Thymus (tissue), 11 donors: ENCODE data around the gene TMEM63B. TPM values are rescaled to one million over a fixed set of nuclear protein-coding genes. Genes with fewer than 3 reads are reported as not detected.

ENCODE experiments used
- DNase-seq, 9 donors: peaks; one replicate each; pipeline ENCODE4 v3.0.0-alpha.2; 2013; ENCODE audit warnings: low spot score in 9 of 9, low read depth in 6 of 9, missing footprints in 1 of 9
- H3K27ac ChIP-seq, 2 donors: one replicate each; pipeline ENCODE4 v1.5.1; 2013; ENCODE audit warnings: control low read depth in 1 of 2, low read depth in 1 of 2, low read length in 1 of 2, mild to moderate bottlenecking in 1 of 2, moderate library complexity in 1 of 2
- H3K27me3 ChIP-seq, 2 donors: one replicate each; pipeline ENCODE4 v1.5.1; 2013; ENCODE audit warnings: low read length in 1 of 2; ENCODE audit not compliant: control insufficient read depth in 2 of 2, insufficient read depth in 1 of 2
- H3K36me3 ChIP-seq, 2 donors: one replicate each; pipeline ENCODE4 v1.5.1; 2013; ENCODE audit warnings: low read length in 1 of 2, mild to moderate bottlenecking in 1 of 2, moderate library complexity in 1 of 2; ENCODE audit not compliant: control insufficient read depth in 2 of 2, insufficient read depth in 2 of 2
- H3K4me1 ChIP-seq, 2 donors: one replicate each; pipeline ENCODE4 v1.5.1; 2013; ENCODE audit warnings: low read length in 2 of 2; ENCODE audit not compliant: control insufficient read depth in 2 of 2, insufficient read depth in 2 of 2
- H3K4me3 ChIP-seq, 2 donors: one replicate each; pipeline ENCODE4 v1.5.1; 2013; ENCODE audit warnings: low read length in 2 of 2, control low read depth in 1 of 2, mild to moderate bottlenecking in 1 of 2
- H3K9me3 ChIP-seq, 2 donors: one replicate each; pipeline ENCODE4 v1.5.1; 2013; ENCODE audit warnings: low read length in 1 of 2, mild to moderate bottlenecking in 1 of 2; ENCODE audit not compliant: control insufficient read depth in 2 of 2, insufficient read depth in 1 of 2
- WGBS: extraction: QIAGEN DNeasy Blood & Tissue Kit; methylation state at CpG from one replicate; pipeline ENCODE4 v1.1.7; 2013; 5-methylcytosine and 5-hydroxymethylcytosine counted together
- polyA plus RNA-seq: library from polyadenylated mRNA; stranded (reverse); fragments of 200-250 nt; gene quantifications from one replicate; pipeline ENCODE4 v1.2.3, GENCODE V29; 2013
- total RNA-seq: library from RNA; stranded (reverse); fragments of 120-200 nt; gene quantifications from one replicate; pipeline ENCODE4 v1.2.4, GENCODE V29; 2013
- donor health status: healthy.

Gene TMEM63B
- total and polyA plus RNA-seq, 2 donors: 7.5 to 11.7 TPM

- H3K4me1 ChIP-seq: no peaks in the 10 kb centered on the region
- no peak for DNase-seq
- H3K4me3 ChIP-seq: no peak overlapping the region
- no peak overlapping the region for H3K27ac ChIP-seq
- H3K27me3 ChIP-seq: no peaks in the 10 kb centered on the region
- H3K36me3 ChIP-seq: no peaks in the 10 kb centered on the region
- 97% methylated on average over 4 of the region's 4 CpGs for WGBS
- no peaks in the 10 kb centered on the region for H3K9me3 ChIP-seq
Measured at GRCh38 chr6:44199883-44200282, 72.5 kb downstream of the TMEM63B start.

GRCh38 chr6:44201200-44201599 lies 73.8 kb downstream of the TMEM63B start:
- Histone ChIP-seq H3K4me3 (no peak overlapping the region), H3K36me3 (no peaks in the 10 kb centered on the region), H3K27ac (no peak overlapping the region), H3K27me3 (no peaks in the 10 kb centered on the region), H3K4me1 (no peaks in the 10 kb centered on the region), H3K9me3 (no peaks in the 10 kb centered on the region)
- no peak for DNase-seq
- WGBS: 98% methylated on average over 3 of the region's 3 CpGs

- no peak overlapping the region for H3K27ac ChIP-seq
- no peak overlapping the region for H3K4me3 ChIP-seq
- no peaks in the 10 kb centered on the region for H3K9me3 ChIP-seq
- WGBS: 94% methylated on average over 11 of the region's 11 CpGs
- no peak for DNase-seq
- no peaks in the 10 kb centered on the region for H3K36me3 ChIP-seq
- no peaks in the 10 kb centered on the region for H3K4me1 ChIP-seq
- no peaks in the 10 kb centered on the region for H3K27me3 ChIP-seq
Measured at GRCh38 chr6:44201638-44202303, 74.4 kb downstream of the TMEM63B start.

- Histone ChIP-seq H3K9me3 (no peaks in the 10 kb centered on the region), H3K36me3 (no peaks in the 10 kb centered on the region), H3K27ac (no peak overlapping the region), H3K27me3 (no peaks in the 10 kb centered on the region), H3K4me1 (no peaks in the 10 kb centered on the region), H3K4me3 (no peak overlapping the region)
- DNase-seq: no peak
- 98% methylated on average over 4 of the region's 4 CpGs for WGBS
Measured at GRCh38 chr6:44202332-44202971, 75.1 kb downstream of the TMEM63B start.

- Histone ChIP-seq H3K27me3 (no peaks in the 10 kb centered on the region), H3K27ac (no peak overlapping the region), H3K4me3 (no peak overlapping the region), H3K4me1 (no peaks in the 10 kb centered on the region), H3K9me3 (no peaks in the 10 kb centered on the region), H3K36me3 (no peaks in the 10 kb centered on the region)
- WGBS: 97% methylated on average over 11 of the region's 11 CpGs
- DNase-seq: no peak
Measured at GRCh38 chr6:44202972-44203750, 75.8 kb downstream of the TMEM63B start.

- H3K36me3 ChIP-seq: no peaks in the 10 kb centered on the region
- 92% methylated on average over 6 of the region's 6 CpGs for whole genome bisulfite sequencing
- H3K27ac ChIP-seq: no peak overlapping the region
- H3K4me1 ChIP-seq: no peaks in the 10 kb centered on the region
- no peaks in the 10 kb centered on the region for H3K9me3 ChIP-seq
- no peak for DNase-seq
- H3K4me3 ChIP-seq: no peak overlapping the region
- H3K27me3 ChIP-seq: no peaks in the 10 kb centered on the region
Measured at GRCh38 chr6:44203955-44204354, 76.6 kb downstream of the TMEM63B start.

Other genes starting within 250 kb of the TMEM63B start
- 81.5 TPM for gene MRPL14, start 102 bp upstream of the TMEM63B start, total RNA-seq
- 48.4 TPM for gene MRPL14, start 102 bp upstream of the TMEM63B start, polyA plus RNA-seq
- 3.5 TPM for gene CAPN11, start 31.3 kb downstream of the TMEM63B start, total RNA-seq
- 1.0 TPM for gene CAPN11, start 31.3 kb downstream of the TMEM63B start, polyA plus RNA-seq
- 1.7 TPM for gene MYMX, start 89.4 kb downstream of the TMEM63B start, total RNA-seq
- gene MYMX, start 89.4 kb downstream of the TMEM63B start, polyA plus RNA-seq: 0.80 TPM
- 69.0 TPM for gene SLC29A1, start 96.0 kb downstream of the TMEM63B start, total RNA-seq
- 17.9 TPM for gene SLC29A1, start 96.0 kb downstream of the TMEM63B start, polyA plus RNA-seq
- 772 TPM for gene HSP90AB1, start 119.5 kb downstream of the TMEM63B start, total RNA-seq
- gene HSP90AB1, start 119.5 kb downstream of the TMEM63B start, polyA plus RNA-seq: 252 TPM
- gene SLC35B2, start 130.0 kb downstream of the TMEM63B start, total RNA-seq: 19.1 TPM
- gene SLC35B2, start 130.0 kb downstream of the TMEM63B start, polyA plus RNA-seq: 18.8 TPM
- 21.6 TPM for gene NFKBIE, start 138.0 kb downstream of the TMEM63B start, total RNA-seq
- 16.4 TPM for gene NFKBIE, start 138.0 kb downstream of the TMEM63B start, polyA plus RNA-seq
- 0.09 TPM for gene TMEM151B, start 142.9 kb downstream of the TMEM63B start, total RNA-seq
- 0.50 TPM for gene TMEM151B, start 142.9 kb downstream of the TMEM63B start, polyA plus RNA-seq
- gene AARS2, start 185.8 kb downstream of the TMEM63B start, total RNA-seq: 9.8 TPM
- 5.6 TPM for gene AARS2, start 185.8 kb downstream of the TMEM63B start, polyA plus RNA-seq
- gene SPATS1, start 215.1 kb downstream of the TMEM63B start, total RNA-seq: 0.33 TPM
- gene SPATS1, start 215.1 kb downstream of the TMEM63B start, polyA plus RNA-seq: 0.09 TPM